ENCODE data around the gene EFNB2.

The EFNB2 gene

GRCh38 chr13:106555631-106556328 is 20.3 kb upstream of the EFNB2 start:
- DNase-seq (ENCODE audit: low read depth), result no peak
- TF ChIP-seq POLR2A (IDR thresholded peaks at IDR 0.05; ENCODE audit: extremely low read depth, insufficient read length), result no peak
- no peak for TF ChIP-seq CTCF (IDR thresholded peaks at IDR 0.05; ENCODE audit: low read depth, low read length)
- TF ChIP-seq MYC (IDR thresholded peaks at IDR 0.05; ENCODE audit: low read depth, low read length), result no peak
- no peak for TF ChIP-seq MAX (IDR thresholded peaks at IDR 0.05; ENCODE audit: low read depth, low read length)
- H3K4me3 ChIP-seq (ENCODE audit: low read depth, low read length), result no peak overlapping the region

- TF ChIP-seq POLR2A (IDR thresholded peaks at IDR 0.05; ENCODE audit: extremely low read depth, insufficient read length) (no peak), CTCF (IDR thresholded peaks at IDR 0.05; ENCODE audit: low read depth, low read length) (no peak), MAX (IDR thresholded peaks at IDR 0.05; ENCODE audit: low read depth, low read length) (no peak), MYC (IDR thresholded peaks at IDR 0.05; ENCODE audit: low read depth, low read length) (no peak)
- no peak overlapping the region for H3K4me3 ChIP-seq (ENCODE audit: low read depth, low read length)
- no peak for DNase-seq (ENCODE audit: low read depth)
These were observed 16.3 kb upstream of the EFNB2 start for GRCh38 chr13:106551751-106552150.

- no peak overlapping the region for H3K4me3 ChIP-seq (ENCODE audit: low read depth, low read length)
- TF ChIP-seq MYC (IDR thresholded peaks at IDR 0.05; ENCODE audit: low read depth, low read length) (no peak), MAX (IDR thresholded peaks at IDR 0.05; ENCODE audit: low read depth, low read length) (no peak), CTCF (IDR thresholded peaks at IDR 0.05; ENCODE audit: low read depth, low read length) (no peak), POLR2A (IDR thresholded peaks at IDR 0.05; ENCODE audit: extremely low read depth, insufficient read length) (no peak)
- DNase-seq (ENCODE audit: low read depth), result no peak
These were observed 15.9 kb upstream of the EFNB2 start for GRCh38 chr13:106551350-106551749.

GRCh38 chr13:106550570-106551135 is 15.2 kb upstream of the EFNB2 start:
- H3K4me3 ChIP-seq (ENCODE audit: low read depth, low read length), result no peak overlapping the region
- TF ChIP-seq POLR2A (IDR thresholded peaks at IDR 0.05; ENCODE audit: extremely low read depth, insufficient read length) (no peak), MAX (IDR thresholded peaks at IDR 0.05; ENCODE audit: low read depth, low read length) (no peak)
- DNase-seq (ENCODE audit: low read depth), result no peak

- TF ChIP-seq POLR2A (IDR thresholded peaks at IDR 0.05; ENCODE audit: extremely low read depth, insufficient read length) (no peak), MAX (IDR thresholded peaks at IDR 0.05; ENCODE audit: low read depth, low read length) (no peak), CTCF (IDR thresholded peaks at IDR 0.05; ENCODE audit: low read depth, low read length) (no peak), MYC (IDR thresholded peaks at IDR 0.05; ENCODE audit: low read depth, low read length) (no peak)
- no peak overlapping the region for H3K4me3 ChIP-seq (ENCODE audit: low read depth, low read length)
- no peak for DNase-seq (ENCODE audit: low read depth)
These were observed 12.7 kb upstream of the EFNB2 start for GRCh38 chr13:106548064-106548696.

- no peak for DNase-seq (ENCODE audit: low read depth)
- TF ChIP-seq MAX (IDR thresholded peaks at IDR 0.05; ENCODE audit: low read depth, low read length) (no peak), POLR2A (IDR thresholded peaks at IDR 0.05; ENCODE audit: extremely low read depth, insufficient read length) (no peak), MYC (IDR thresholded peaks at IDR 0.05; ENCODE audit: low read depth, low read length) (no peak), CTCF (IDR thresholded peaks at IDR 0.05; ENCODE audit: low read depth, low read length) (no peak)
- H3K4me3 ChIP-seq (ENCODE audit: low read depth, low read length), result no peak overlapping the region
These were observed 6.4 kb upstream of the EFNB2 start for GRCh38 chr13:106541826-106542225.

Data from NB4 (cell line).